ENCODE measurements around the gene PALMD. TPM values are rescaled to one million over a fixed set of nuclear protein-coding genes. Genes with fewer than 3 reads are reported as not detected.
A peak's percentile ranks its signal among the peaks of the same experiment; 100 is the strongest.

The PALMD gene
- total RNA-seq, 1 donor: 6.0 TPM

- DNase-seq (ENCODE audit: low read depth): no peak
- no peak for TF ChIP-seq CTCF (IDR thresholded peaks at IDR 0.05; ENCODE audit: insufficient read depth, low read length)
- no peak overlapping the region for H3K4me3 ChIP-seq (ENCODE audit: low read depth, low read length)
Observed at GRCh38 chr1:99673315-99673714, 27.4 kb downstream of the PALMD start.

DNA sequence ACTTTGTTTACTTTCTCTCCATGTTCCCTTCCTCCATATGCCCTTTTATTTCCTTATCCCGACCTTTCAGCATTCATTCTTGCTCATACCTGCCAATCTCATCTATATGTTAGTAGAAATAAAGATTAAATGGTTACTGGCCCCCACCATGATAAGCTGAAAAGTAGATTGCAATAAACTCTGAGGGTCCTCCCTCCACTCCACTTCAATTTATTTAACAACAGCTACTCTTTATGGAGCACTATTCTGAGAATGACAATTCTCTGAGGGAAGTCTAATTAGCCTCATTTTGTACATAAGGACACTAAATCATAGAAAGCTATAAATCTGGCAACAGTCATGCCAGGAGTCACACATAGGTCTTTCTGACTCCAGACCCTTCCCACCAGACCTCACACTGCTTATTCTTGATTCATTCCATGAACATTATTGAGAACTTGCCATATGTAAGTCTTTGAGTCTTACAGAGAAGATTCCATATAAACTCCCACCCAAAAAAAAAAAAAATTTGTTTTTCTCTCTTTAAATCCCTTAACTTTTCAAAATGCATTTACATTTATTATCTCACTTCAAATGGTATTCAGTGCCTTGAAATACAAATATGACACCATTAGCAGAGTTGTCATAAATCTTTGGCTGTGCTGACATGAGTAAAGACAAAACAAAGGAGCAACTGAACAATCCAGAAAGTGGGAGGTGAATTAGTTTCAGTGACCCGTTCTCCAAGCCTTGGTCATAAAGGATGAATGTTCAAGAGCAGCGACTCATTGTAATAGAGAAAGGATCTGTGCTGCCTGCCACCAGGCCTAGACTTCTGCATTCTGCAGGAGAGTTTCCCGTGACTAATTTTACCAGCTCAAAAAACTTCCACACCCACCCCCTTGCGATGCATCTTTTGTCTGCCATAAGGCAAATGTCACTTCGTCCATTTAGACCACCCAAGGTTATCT lies 28.5 kb downstream of the PALMD start:
- no peak for TF ChIP-seq CTCF (IDR thresholded peaks at IDR 0.05; ENCODE audit: insufficient read depth, low read length)
- DNase-seq (ENCODE audit: low read depth): peak; percentile 18
- H3K4me3 ChIP-seq (ENCODE audit: low read depth, low read length): no peak overlapping the region

- no peak overlapping the region for H3K4me3 ChIP-seq (ENCODE audit: low read depth, low read length)
- DNase-seq (ENCODE audit: low read depth): no peak
- no peak for TF ChIP-seq CTCF (IDR thresholded peaks at IDR 0.05; ENCODE audit: insufficient read depth, low read length)
Observed at GRCh38 chr1:99675292-99675691, 29.4 kb downstream of the PALMD start.

GRCh38 chr1:99675994-99676393 lies 30.1 kb downstream of the PALMD start:
- H3K4me3 ChIP-seq (ENCODE audit: low read depth, low read length): no peak overlapping the region
- TF ChIP-seq CTCF (IDR thresholded peaks at IDR 0.05; ENCODE audit: insufficient read depth, low read length): no peak
- no peak for DNase-seq (ENCODE audit: low read depth)

- no peak overlapping the region for H3K4me3 ChIP-seq (ENCODE audit: low read depth, low read length)
- TF ChIP-seq CTCF (IDR thresholded peaks at IDR 0.05; ENCODE audit: insufficient read depth, low read length): no peak
- DNase-seq (ENCODE audit: low read depth): peak; percentile 27
Observed at GRCh38 chr1:99676876-99677275, 31.0 kb downstream of the PALMD start.

- no peak for DNase-seq (ENCODE audit: low read depth)
- TF ChIP-seq CTCF (IDR thresholded peaks at IDR 0.05; ENCODE audit: insufficient read depth, low read length): no peak
- no peak overlapping the region for H3K4me3 ChIP-seq (ENCODE audit: low read depth, low read length)
Observed at GRCh38 chr1:99677416-99677815, 31.5 kb downstream of the PALMD start.

Measured in fibroblast of the aortic adventitia (primary cell).